GM18858 (cell line): ENCODE results near the gene UIMC1.
"Not testable (repeated sequence)": the region's sequence is repeated elsewhere in the genome, so short reads cannot be mapped to it uniquely, and the experiment has no call there.

Source experiments
- ATAC-seq: cut with Tn5 transposase; IDR thresholded peaks from one replicate; pipeline ENCODE4 v1.9.1; 2021; ENCODE audit not compliant: unreplicated experiment

Gene UIMC1

GRCh38 chr5:176873541-176874172, 132.9 kb downstream of the UIMC1 start:
- no peak for ATAC-seq

- not testable (repeated sequence) for ATAC-seq
Measured at GRCh38 chr5:176873011-176873410, 133.6 kb downstream of the UIMC1 start.

- ATAC-seq, result not testable (repeated sequence)
Measured at GRCh38 chr5:176872586-176872985, 134.0 kb downstream of the UIMC1 start.

GRCh38 chr5:176870644-176871043, 135.9 kb downstream of the UIMC1 start:
- ATAC-seq, result not testable (repeated sequence)

GRCh38 chr5:176870110-176870591, 136.4 kb downstream of the UIMC1 start:
- ATAC-seq, result no peak

- no peak for ATAC-seq
Measured at GRCh38 chr5:176869501-176870109, 137.0 kb downstream of the UIMC1 start.

GRCh38 chr5:176868731-176869130, 137.8 kb downstream of the UIMC1 start:
- ATAC-seq, result no peak

GRCh38 chr5:176868126-176868525, 138.5 kb downstream of the UIMC1 start:
- ATAC-seq, result no peak

GRCh38 chr5:176866707-176867310, 139.8 kb downstream of the UIMC1 start:
- no peak for ATAC-seq

- no peak for ATAC-seq
Measured at GRCh38 chr5:176865964-176866363, 140.6 kb downstream of the UIMC1 start.

GRCh38 chr5:176864755-176865154, 141.8 kb downstream of the UIMC1 start:
- ATAC-seq, result no peak

- no peak for ATAC-seq
Measured at GRCh38 chr5:176863765-176864098, 142.8 kb downstream of the UIMC1 start.

- no peak for ATAC-seq
Measured at GRCh38 chr5:176863041-176863764, 143.4 kb downstream of the UIMC1 start.

- no peak for ATAC-seq
Measured at GRCh38 chr5:176862330-176862995, 144.1 kb downstream of the UIMC1 start.

- ATAC-seq, result no peak
Measured at GRCh38 chr5:176861276-176861675, 145.3 kb downstream of the UIMC1 start.

GRCh38 chr5:176860381-176860780, 146.2 kb downstream of the UIMC1 start:
- ATAC-seq, result no peak

- no peak for ATAC-seq
Measured at GRCh38 chr5:176859916-176860315, 146.7 kb downstream of the UIMC1 start.

GRCh38 chr5:176857894-176858273, 148.7 kb downstream of the UIMC1 start:
- ATAC-seq, result no peak

GRCh38 chr5:176857216-176857893, 149.2 kb downstream of the UIMC1 start:
- ATAC-seq, result no peak

- ATAC-seq, result no peak
Measured at GRCh38 chr5:176856746-176857145, 149.8 kb downstream of the UIMC1 start.

- ATAC-seq, result no peak
Measured at GRCh38 chr5:176855598-176855997, 151.0 kb downstream of the UIMC1 start.
